GM19193 (cell line): Measurements from ENCODE around the gene EMILIN2.

Experiments used
- POLR2A ChIP-seq: IDR thresholded peaks from 4 replicates; pipeline ENCODE4 v1.6.1; 2011; ENCODE audit not compliant: insufficient read depth, insufficient read length; ENCODE audit errors: extremely low read depth

EMILIN2 gene

GRCh38 chr18:2869207-2869606 is 22.4 kb downstream of the EMILIN2 start:
- TF ChIP-seq POLR2A = no peak

- no peak for TF ChIP-seq POLR2A
Measured at GRCh38 chr18:2871111-2871720, 24.4 kb downstream of the EMILIN2 start.

GRCh38 chr18:2872095-2872494 is 25.3 kb downstream of the EMILIN2 start:
- TF ChIP-seq POLR2A = no peak

- TF ChIP-seq POLR2A = no peak
Measured at GRCh38 chr18:2874765-2875164, 28.0 kb downstream of the EMILIN2 start.

GRCh38 chr18:2878656-2879330 is 32.0 kb downstream of the EMILIN2 start:
- TF ChIP-seq POLR2A = no peak

- no peak for TF ChIP-seq POLR2A
Measured at GRCh38 chr18:2879889-2880288, 33.1 kb downstream of the EMILIN2 start.

GRCh38 chr18:2880473-2880872 is 33.7 kb downstream of the EMILIN2 start:
- no peak for TF ChIP-seq POLR2A

GRCh38 chr18:2881088-2881839 is 34.5 kb downstream of the EMILIN2 start:
- TF ChIP-seq POLR2A = no peak

- no peak for TF ChIP-seq POLR2A
Measured at GRCh38 chr18:2881840-2882195, 35.0 kb downstream of the EMILIN2 start.

GRCh38 chr18:2882201-2882600 is 35.4 kb downstream of the EMILIN2 start:
- no peak for TF ChIP-seq POLR2A

- no peak for TF ChIP-seq POLR2A
Measured at GRCh38 chr18:2883076-2883735, 36.4 kb downstream of the EMILIN2 start.

- TF ChIP-seq POLR2A = no peak
Measured at GRCh38 chr18:2884706-2885285, 38.0 kb downstream of the EMILIN2 start.

- TF ChIP-seq POLR2A = no peak
Measured at GRCh38 chr18:2887470-2887869, 40.7 kb downstream of the EMILIN2 start.

- TF ChIP-seq POLR2A = no peak
Measured at GRCh38 chr18:2889761-2890192, 43.0 kb downstream of the EMILIN2 start.

GRCh38 chr18:2890606-2891005 is 43.8 kb downstream of the EMILIN2 start:
- no peak for TF ChIP-seq POLR2A

- TF ChIP-seq POLR2A = no peak
Measured at GRCh38 chr18:2891526-2892431, 45.0 kb downstream of the EMILIN2 start.
